Measurements from ENCODE around the gene ARHGAP26.

ARHGAP26 gene

GRCh38 chr5:142749321-142749720, 20.9 kb upstream of the ARHGAP26 start:
- no peak for DNase-seq

DNA sequence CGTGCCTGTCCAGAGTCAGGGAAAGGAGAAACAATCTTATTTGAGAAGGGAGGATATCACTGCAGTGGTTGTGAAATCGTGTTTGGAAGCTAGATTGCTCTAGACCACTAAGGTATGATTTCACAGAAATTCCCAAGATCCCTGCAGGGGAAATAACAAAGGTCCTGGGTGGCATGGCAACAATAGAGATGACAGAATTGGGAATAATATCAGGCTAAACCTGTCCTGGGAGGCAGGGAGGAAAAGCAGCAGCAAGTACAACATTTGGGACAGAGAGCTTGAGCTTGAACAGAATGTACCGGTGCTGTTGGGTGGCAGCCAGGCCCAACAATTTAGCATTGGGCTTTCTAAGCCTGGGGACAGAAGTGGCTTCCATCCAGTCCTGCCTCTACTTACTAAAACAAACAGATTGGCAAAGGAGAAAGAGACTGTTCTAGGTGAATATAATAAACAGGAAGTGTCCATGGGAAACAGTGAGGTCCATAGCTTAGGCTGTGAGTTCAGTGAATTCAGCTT, 17.0 kb upstream of the ARHGAP26 start:
- no peak for DNase-seq

DNA sequence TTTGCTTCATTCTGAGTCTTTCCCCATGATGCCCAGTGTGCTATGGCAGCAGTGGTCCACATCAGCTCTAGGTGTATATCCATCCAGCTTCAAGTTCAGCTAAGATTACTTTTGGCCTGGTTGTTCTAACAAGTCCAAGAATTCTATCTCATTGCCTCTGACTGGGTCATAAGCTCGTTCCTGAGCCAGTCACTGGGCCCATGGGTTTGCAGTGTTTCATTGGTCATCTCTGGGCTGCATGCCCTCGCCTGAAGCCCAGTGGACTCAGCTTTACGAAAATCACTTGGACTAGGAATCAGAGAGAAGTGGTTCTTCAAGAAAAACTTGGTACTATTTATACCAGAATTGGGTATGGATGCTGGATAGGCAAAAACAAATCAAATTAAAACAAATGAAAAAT, 16.1 kb upstream of the ARHGAP26 start:
- DNase-seq, result no peak

DNA sequence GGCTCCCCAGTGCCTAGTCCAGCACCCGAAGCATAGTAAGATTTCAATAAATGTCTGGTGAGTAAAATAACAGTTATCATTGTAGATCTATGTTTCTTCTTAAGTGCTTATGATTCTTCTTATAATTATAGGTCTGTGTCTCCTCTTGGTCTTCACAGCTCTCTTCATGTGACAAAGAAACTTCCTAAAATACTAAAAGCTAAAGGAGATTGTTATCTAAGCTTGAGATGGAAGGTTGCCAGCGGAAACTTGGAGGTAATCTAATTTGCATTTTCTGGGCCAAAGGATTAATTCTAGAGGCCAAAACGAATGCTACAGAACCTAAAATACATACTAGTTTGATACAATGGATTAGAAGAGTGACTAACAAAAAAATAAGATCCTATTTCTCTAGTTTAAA, 13.6 kb upstream of the ARHGAP26 start:
- DNase-seq, result no peak

- no peak for DNase-seq
These were observed 12.6 kb upstream of the ARHGAP26 start for GRCh38 chr5:142757564-142757963.

- no peak for DNase-seq
These were observed 11.9 kb upstream of the ARHGAP26 start for GRCh38 chr5:142758062-142758795.

- no peak for DNase-seq
These were observed 11.4 kb upstream of the ARHGAP26 start for GRCh38 chr5:142758796-142759145.

DNA sequence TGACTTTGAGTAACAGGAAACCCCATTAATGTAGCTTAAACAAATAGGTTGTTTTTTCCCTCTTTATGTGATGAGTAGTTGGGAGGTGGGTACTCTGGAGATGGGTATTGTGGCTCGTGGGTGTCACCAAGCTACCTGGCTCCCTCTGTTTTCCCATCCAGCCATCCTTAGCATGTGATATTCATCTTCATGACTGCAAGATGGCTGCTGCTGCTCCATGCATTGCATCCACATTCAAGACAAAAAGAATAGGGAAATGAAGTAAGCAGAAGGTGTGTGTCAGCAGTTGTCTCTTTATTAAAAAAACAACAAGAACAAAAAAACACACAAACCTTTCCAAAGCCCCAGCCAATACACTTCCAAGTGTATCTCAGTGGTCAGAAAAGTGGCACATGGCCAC, 6.5 kb upstream of the ARHGAP26 start:
- DNase-seq, result no peak

GRCh38 chr5:142767178-142767577, 3.0 kb upstream of the ARHGAP26 start:
- DNase-seq, result no peak

DNA sequence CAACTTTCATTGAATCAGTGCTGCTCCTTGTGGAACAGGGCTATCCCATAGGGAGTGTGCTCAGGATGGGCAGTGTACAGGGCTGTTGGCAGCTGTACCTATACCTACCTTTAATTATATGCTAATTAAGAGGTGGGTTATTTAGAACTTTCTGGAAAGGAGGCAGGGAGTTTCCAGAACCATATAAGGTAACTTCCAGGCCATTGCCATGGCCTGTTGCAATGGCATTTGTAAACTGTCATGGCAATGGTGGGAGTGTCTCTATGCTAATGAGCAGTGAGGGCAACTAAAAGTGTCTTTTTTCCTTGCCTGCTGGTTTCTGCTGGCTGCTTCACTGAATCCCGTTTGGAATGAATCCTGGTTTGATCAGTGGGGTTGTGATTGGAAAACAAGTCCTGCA, 2.3 kb upstream of the ARHGAP26 start:
- no peak for DNase-seq

DNA sequence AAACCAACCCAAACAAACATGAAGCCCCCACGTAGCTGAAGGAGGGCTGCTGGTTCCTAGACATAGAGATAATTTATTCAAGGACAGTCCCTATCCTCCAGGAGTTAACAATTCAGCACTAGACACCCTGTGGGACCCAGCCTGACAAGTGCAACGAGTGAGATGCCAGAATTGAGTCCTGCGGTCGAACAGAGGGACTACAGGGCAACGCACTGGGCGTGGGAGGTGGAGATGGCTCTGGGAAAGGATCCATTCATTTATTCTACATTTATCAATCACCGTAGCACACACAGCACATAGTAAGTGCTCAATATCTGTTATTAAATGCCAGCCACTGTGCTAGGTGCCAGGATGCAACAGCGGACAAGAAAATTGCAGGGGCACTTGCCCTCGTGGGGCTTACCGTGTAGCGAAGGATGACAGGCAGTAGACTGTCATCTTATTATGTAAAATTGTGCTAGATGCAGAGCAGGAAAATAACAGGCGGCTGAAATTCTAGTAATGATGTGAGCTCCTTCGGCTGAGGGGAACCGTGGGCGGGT, 855 bp upstream of the ARHGAP26 start:
- no peak for DNase-seq

DNA sequence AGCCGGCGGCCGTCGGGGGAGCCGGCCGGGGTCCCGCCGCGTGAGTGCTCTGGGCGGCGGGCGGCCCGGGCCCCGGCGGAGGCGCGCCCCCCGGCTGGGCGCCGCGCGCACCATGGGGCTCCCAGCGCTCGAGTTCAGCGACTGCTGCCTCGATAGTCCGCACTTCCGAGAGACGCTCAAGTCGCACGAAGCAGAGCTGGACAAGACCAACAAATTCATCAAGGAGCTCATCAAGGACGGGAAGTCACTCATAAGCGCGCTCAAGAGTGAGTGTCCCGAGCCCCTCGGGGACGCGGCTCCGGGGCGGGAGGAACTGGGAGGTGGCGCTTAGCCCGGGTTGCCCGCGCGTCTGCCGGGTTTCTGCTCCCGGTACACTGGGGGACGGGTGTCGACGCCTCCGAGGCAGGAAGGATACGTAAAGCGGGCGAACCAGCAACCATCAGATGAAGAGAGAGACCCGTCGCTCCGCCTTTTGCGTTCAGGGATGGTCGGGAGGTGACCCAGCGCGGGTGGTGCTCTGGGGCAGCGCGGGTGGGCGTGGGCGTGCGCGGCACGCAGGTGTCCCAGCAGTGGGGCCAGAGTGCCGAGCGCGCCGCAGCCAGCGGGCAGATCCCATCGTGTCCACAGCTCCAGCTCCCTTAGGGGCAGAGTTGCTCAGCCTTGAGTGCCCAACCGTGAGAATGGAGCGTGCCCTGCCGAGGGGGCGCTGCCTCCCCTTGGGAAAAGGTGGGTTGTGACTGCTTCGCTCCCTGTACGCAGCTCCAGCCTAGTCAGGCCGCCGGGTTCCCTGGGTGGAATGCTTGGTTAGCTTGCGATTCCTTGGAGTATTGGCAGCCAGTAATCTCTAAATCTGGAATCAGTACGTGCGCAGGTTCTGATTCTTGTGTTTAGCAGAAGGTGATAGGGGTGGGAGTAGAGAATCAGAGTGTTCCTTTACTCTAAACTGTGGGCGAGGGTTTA, 753 bp downstream of the ARHGAP26 start:
- DNase-seq, result peak; percentile 13

DNA sequence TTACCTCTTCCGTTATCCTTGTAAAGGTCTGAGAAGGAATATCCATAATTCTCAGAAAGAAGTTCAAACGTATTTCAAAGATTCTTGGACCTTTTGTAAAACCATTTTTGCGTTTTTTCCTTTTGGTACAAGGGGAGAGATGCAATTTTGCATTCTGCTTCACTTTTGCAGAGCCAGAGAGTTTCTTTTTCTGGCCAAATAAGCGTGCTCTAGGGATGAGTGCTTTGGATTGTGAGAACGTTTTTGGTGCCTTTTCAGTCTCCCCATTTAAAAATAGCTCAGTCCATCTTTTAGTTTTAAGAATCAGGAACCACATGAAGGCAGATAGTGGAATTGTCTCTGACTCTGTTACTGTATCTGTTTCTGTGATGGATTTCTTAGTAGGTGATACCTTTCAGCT, 1.5 kb downstream of the ARHGAP26 start:
- no peak for DNase-seq

GRCh38 chr5:142772446-142773293, 2.5 kb downstream of the ARHGAP26 start:
- DNase-seq, result no peak

DNA sequence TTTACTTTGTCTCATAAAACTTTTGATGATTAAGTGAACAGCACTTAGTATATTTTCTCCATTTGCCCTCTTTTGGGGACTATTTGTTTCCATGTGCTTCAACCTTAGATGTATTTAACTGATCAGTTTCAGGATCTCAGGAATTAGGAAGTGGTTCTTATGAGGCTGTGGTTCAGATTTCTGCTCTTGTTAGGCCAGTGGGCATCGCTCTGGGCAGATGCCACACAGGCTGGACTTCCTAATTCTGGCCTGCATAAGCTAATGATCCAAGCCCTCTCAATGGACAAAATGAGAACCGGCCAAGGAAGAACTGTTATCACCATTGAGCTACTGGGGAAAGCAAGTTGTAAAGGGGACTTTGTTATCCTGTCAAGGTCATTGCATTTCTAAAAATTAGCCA, 6.9 kb downstream of the ARHGAP26 start:
- DNase-seq, result no peak

- DNase-seq, result no peak
These were observed 7.7 kb downstream of the ARHGAP26 start for GRCh38 chr5:142777850-142778249.

DNA sequence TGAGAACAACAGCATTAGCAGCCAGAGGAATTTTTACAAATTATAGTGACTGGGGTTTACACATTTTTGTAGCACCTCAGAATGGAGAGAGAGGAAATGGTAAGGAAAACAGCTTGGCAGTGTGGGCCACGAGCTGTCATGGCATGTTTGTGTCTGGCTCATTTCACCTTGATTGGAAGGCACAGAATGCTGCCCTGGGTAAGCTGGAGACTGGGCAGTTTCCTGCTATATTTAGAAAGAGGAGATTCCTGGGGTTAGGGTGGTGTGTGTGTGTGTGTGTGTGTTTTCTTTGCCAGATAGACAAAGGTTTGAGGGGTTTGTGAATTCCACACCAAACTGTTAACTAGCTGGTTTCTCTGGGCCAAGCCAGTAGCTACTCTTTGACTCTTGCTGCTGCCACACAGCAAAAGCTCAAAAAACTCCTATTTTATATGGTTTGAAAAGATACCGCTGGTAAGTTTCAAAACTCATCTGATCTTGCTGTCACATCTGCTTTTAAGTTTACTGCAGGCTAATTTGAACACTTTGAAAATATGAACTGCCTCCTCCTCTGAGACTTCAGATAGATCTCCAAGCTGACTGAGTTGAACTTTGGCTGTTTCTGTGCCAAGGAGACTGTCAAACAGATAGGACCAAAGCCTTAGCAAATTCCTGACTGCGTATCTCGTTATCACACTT, 9.1 kb downstream of the ARHGAP26 start:
- peak; percentile 67 for DNase-seq

DNA sequence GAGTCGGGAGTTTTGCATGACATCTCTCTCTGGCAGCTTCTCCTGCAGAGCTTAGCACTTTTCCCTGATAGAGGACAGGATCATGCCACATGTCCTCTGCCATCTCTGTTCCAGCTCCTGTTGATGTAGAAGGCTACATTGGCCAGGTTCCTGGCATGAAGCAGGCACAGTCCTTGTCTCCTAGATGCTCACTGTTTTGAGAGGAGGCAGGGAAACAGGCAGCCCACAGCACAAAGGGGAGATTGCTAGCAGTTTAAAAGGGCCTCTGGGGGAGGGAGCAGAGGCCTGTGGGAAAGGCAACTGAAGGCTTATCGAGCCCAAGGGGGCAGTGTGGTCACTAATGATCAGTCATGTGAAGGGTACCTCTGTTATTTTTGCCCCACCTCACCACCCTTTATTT, 10.7 kb downstream of the ARHGAP26 start:
- DNase-seq, result no peak

DNA sequence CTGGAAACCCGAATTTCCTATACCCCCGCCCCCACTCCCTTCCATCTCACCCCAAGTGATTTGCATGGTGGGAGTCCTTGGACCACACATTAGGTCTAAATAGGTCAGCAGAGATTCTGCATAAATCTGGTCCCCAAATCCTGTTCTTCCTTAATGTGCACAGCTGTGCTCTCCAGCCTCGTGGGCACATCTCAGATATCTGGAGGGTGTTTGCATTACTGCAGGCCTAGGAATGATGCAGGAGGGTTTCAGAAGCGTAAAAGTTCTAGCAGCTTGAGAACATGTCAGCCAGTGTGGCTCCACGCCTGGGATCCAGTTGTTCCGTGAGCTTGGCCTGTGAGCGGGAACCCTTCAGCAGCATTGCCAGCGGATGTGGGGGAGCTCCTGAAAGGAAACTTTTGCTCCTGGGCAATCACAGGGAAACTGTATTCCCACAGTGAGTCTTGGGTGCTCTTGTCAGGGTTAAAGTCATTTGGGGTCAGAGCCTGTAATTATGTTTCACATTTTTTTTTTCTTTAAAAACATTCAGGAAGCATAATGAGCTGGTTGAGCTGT, 12.9 kb downstream of the ARHGAP26 start:
- DNase-seq, result no peak

DNA sequence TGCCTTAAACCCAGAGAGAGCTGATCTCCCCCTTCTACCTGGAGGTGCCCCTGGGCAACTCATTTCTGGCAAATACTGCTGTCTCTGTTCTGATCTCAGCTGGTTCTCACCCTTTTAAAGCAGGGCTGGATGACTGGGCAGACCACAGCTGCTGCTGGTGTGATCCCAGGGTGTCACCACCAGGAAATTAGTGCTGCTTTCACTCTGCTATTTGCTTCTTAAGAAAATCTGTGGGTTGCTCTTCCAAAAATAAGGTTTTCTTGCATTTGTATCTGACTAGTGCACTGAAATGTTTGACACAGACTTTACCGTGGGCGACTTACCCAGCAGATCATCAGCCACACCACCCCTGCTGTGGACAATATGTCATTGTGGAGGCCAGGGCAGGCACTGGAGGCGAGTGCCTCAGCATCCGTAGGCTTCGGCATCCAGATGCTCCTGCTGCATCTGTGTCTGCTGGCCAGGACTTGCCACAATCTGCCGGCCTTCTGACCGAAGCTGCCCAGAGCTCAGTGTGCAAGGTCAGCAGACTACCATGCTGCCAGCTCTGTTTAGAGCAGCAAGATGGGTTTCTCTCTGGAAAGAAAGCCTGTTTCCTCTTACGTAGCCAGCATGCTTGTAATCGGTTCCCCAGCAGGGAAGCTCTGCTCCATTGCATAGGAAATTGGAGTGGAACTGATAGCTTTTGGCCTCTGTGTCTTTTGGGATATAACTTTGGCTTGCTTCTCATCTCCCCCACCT, 13.6 kb downstream of the ARHGAP26 start:
- no peak for DNase-seq

DNA sequence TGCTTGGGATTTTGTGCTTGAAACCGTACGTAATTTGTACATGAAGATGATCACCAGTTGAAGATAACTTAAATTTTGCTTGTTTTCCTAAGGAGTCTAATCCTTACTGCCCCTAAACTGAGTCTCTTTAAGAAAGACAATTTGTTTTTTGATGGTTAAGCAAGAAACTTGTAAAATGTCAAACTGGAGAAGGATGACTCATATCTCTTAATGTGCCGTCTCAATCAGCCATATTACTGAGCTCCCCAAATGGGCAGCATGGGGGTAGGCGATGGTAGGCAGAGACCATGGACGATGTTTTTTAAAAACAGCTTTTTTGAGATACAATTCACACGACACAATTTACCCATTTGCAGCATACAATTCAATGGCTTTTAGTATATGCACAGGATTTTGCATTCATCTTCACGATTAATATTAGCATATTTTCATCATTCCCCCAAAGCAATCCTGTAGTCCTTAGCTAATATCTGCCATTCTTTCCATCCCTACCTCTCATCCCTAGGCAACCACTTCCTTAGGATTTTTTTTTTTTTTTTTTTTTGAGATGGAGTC, 14.3 kb downstream of the ARHGAP26 start:
- no peak for DNase-seq
